WERI-Rb-1 (cell line): ENCODE data around the gene TBC1D9B.
A peak's percentile ranks its signal among the peaks of the same experiment; 100 is the strongest.
"Not testable (repeated sequence)": the region's sequence is repeated elsewhere in the genome, so short reads cannot be mapped to it uniquely, and the experiment has no call there.

ENCODE experiments used
- DNase-seq: peaks from one replicate; pipeline ENCODE4 v3.0.0-alpha.2; 2020
- H3K27ac ChIP-seq: fragments of 250-450 bp; sonication (Bioruptor Pico); 2 replicates; pipeline ENCODE4 v1.5.1; 2020; ENCODE audit warnings: mild to moderate bottlenecking, moderate library complexity
- H3K27me3 ChIP-seq: fragments of 250-450 bp; sonication (Bioruptor Pico); 2 replicates; pipeline ENCODE4 v1.5.1; 2021; ENCODE audit warnings: mild to moderate bottlenecking, low read depth, moderate library complexity; ENCODE audit not compliant: insufficient read depth, severe bottlenecking
- H3K36me3 ChIP-seq: fragments of 250-450 bp; sonication (Bioruptor Pico); 2 replicates; pipeline ENCODE4 v1.5.1; 2020; ENCODE audit warnings: mild to moderate bottlenecking, moderate library complexity
- H3K4me3 ChIP-seq: 2 replicates; pipeline ENCODE4 v1.5.1; 2011; ENCODE audit warnings: low read depth, mild to moderate bottlenecking, control low read depth, low read length
- H3K9me3 ChIP-seq: fragments of 250-450 bp; sonication (Bioruptor Pico); 2 replicates; pipeline ENCODE4 v1.5.1; 2021; ENCODE audit warnings: mild to moderate bottlenecking, moderate library complexity; ENCODE audit not compliant: severe bottlenecking
- CTCF ChIP-seq: IDR thresholded peaks from 2 replicates; pipeline ENCODE4 v1.5.1; 2011; ENCODE audit warnings: low read depth, mild to moderate bottlenecking, control low read depth, inconsistent platforms, low read length

Gene TBC1D9B

GRCh38 chr5:179873588-179874110 lies 34.0 kb downstream of the TBC1D9B start:
- Histone ChIP-seq H3K4me3 (no peak overlapping the region), H3K36me3 (peaks cover 4% of the 10 kb centered on the region; the same call in 1 of the 2 replicates), H3K27ac (no peak overlapping the region), H3K9me3 (no peaks in the 10 kb centered on the region), H3K27me3 (no peaks in the 10 kb centered on the region)
- no peak for TF ChIP-seq CTCF
- no peak for DNase-seq

- Histone ChIP-seq H3K36me3 (peaks cover 4% of the 10 kb centered on the region; the same call in 1 of the 2 replicates), H3K9me3 (no peaks in the 10 kb centered on the region), H3K27me3 (no peaks in the 10 kb centered on the region), H3K4me3 (no peak overlapping the region), H3K27ac (no peak overlapping the region)
- no peak for TF ChIP-seq CTCF
- no peak for DNase-seq
These were observed 34.7 kb downstream of the TBC1D9B start for GRCh38 chr5:179872828-179873575.

GRCh38 chr5:179872055-179872827 lies 35.5 kb downstream of the TBC1D9B start:
- Histone ChIP-seq H3K36me3 (peaks cover 4% of the 10 kb centered on the region; the same call in 1 of the 2 replicates), H3K9me3 (no peaks in the 10 kb centered on the region), H3K4me3 (no peak overlapping the region), H3K27ac (no peak overlapping the region), H3K27me3 (no peaks in the 10 kb centered on the region)
- TF ChIP-seq CTCF: no peak
- no peak for DNase-seq

GRCh38 chr5:179871533-179871932 lies 36.2 kb downstream of the TBC1D9B start:
- not testable (repeated sequence) for H3K36me3 ChIP-seq, H3K27ac ChIP-seq, H3K27me3 ChIP-seq, DNase-seq, H3K4me3 ChIP-seq, H3K9me3 ChIP-seq

GRCh38 chr5:179870952-179871351 lies 36.7 kb downstream of the TBC1D9B start:
- H3K27me3 ChIP-seq: no peaks in the 10 kb centered on the region
- H3K27ac ChIP-seq: no peak overlapping the region
- TF ChIP-seq CTCF: no peak
- no peak overlapping the region for H3K4me3 ChIP-seq
- peaks cover 4% of the 10 kb centered on the region; the same call in 1 of the 2 replicates for H3K36me3 ChIP-seq
- H3K9me3 ChIP-seq: no peaks in the 10 kb centered on the region
- DNase-seq: no peak

- no peaks in the 10 kb centered on the region for H3K27me3 ChIP-seq
- DNase-seq: peak; percentile 45
- no peaks in the 10 kb centered on the region for H3K9me3 ChIP-seq
- H3K27ac ChIP-seq: no peak overlapping the region
- H3K4me3 ChIP-seq: no peak overlapping the region
- TF ChIP-seq CTCF: no peak
- peaks cover 4% of the 10 kb centered on the region; the same call in 1 of the 2 replicates for H3K36me3 ChIP-seq
These were observed 37.2 kb downstream of the TBC1D9B start for GRCh38 chr5:179870403-179870903.
